GM23248 (cell line): ENCODE results near the gene TEKT3. TPM values are rescaled to one million over a fixed set of nuclear protein-coding genes. Genes with fewer than 3 reads are reported as not detected.

Experiments used
- DNase-seq: peaks from one replicate; pipeline ENCODE4 v3.0.0-alpha.2; 2015
- H2AFZ ChIP-seq: fragments of 200-600 bp; sonication (generic); 2 replicates; pipeline ENCODE4 v1.6.1; 2016; ENCODE audit warnings: antibody characterized with exemption
- H3F3A ChIP-seq: fragments of 200-600 bp; sonication (generic); 2 replicates; pipeline ENCODE4 v1.6.1; 2016; ENCODE audit warnings: mild to moderate bottlenecking, antibody characterized with exemption, mixed run types; ENCODE audit not compliant: insufficient read depth
- H3K27ac ChIP-seq: fragments of 200-600 bp; sonication (generic); 2 replicates; pipeline ENCODE4 v1.5.1; 2016; ENCODE audit warnings: mild to moderate bottlenecking
- H3K27me3 ChIP-seq: fragments of 200-600 bp; sonication (generic); replicated peaks from 2 replicates; pipeline ENCODE4 v1.6.1; 2016; ENCODE audit warnings: mild to moderate bottlenecking; ENCODE audit not compliant: insufficient read depth
- H3K36me3 ChIP-seq: fragments of 200-600 bp; sonication (generic); 2 replicates; pipeline ENCODE4 v1.6.1; 2016; ENCODE audit warnings: low read depth, mild to moderate bottlenecking
- H3K4me1 ChIP-seq: fragments of 200-600 bp; sonication (generic); 2 replicates; pipeline ENCODE4 v1.6.1; 2016; ENCODE audit warnings: mild to moderate bottlenecking; ENCODE audit not compliant: insufficient read depth
- H3K4me2 ChIP-seq: fragments of 200-600 bp; sonication (generic); one replicate; pipeline ENCODE4 v1.6.1; 2016; ENCODE audit warnings: mild to moderate bottlenecking; ENCODE audit not compliant: unreplicated experiment
- H3K4me3 ChIP-seq: fragments of 200-600 bp; sonication (generic); 2 replicates; pipeline ENCODE4 v1.5.1; 2016; ENCODE audit warnings: mild to moderate bottlenecking
- H3K79me2 ChIP-seq: fragments of 200-600 bp; sonication (generic); 2 replicates; pipeline ENCODE4 v1.6.1; 2016; ENCODE audit warnings: mild to moderate bottlenecking; ENCODE audit not compliant: insufficient read depth
- H3K9ac ChIP-seq: fragments of 200-600 bp; sonication (generic); 2 replicates; pipeline ENCODE4 v1.6.1; 2016; ENCODE audit warnings: mild to moderate bottlenecking
- H3K9me2 ChIP-seq: fragments of 200-600 bp; sonication (generic); 2 replicates; pipeline ENCODE4 v1.6.1; 2016; ENCODE audit warnings: mixed run types, mild to moderate bottlenecking, moderate library complexity; ENCODE audit not compliant: insufficient read depth
- H3K9me3 ChIP-seq: fragments of 200-600 bp; sonication (generic); one replicate; pipeline ENCODE4 v1.6.1; 2017; ENCODE audit warnings: low read depth
- H4K20me1 ChIP-seq: fragments of 200-600 bp; sonication (generic); 2 replicates; pipeline ENCODE4 v1.6.0; 2016; ENCODE audit not compliant: insufficient read depth
- EZH2 ChIP-seq: fragments of 200-600 bp; sonication (generic); IDR thresholded peaks from 2 replicates; pipeline ENCODE4 v1.6.1; 2018; ENCODE audit warnings: antibody characterized with exemption, mild to moderate bottlenecking; ENCODE audit not compliant: insufficient read depth, poor library complexity, severe bottlenecking
- EZH2phosphoT487 ChIP-seq: fragments of 200-600 bp; sonication (generic); IDR thresholded peaks from 2 replicates; pipeline ENCODE4 v1.6.1; 2018; ENCODE audit warnings: antibody characterized with exemption, moderate library complexity, mild to moderate bottlenecking, low read depth; ENCODE audit not compliant: insufficient read depth
- WGBS, 2 experiments: methylation state at CpG; one replicate each; pipeline ENCODE4 v1.1.6; 2015 to 2017; ENCODE audit warnings: low lambda C conversion rate in 2 of 2, low coverage in 1 of 2; ENCODE audit errors: missing lambda C conversion rate in 2 of 2; 5-methylcytosine and 5-hydroxymethylcytosine counted together
- in situ Hi-C: fragments of 300-500 bp; cut with MboI; formaldehyde crosslinking; loops from 2 replicates; pipeline ENCODE4 v1.15.0; 2020
- polyA plus RNA-seq: library from polyadenylated mRNA; unstranded; fragments of >200 nt; fragmentation: Nextera tagmentation; extraction: Ambion mirVana; gene quantifications from 2 replicates; pipeline ENCODE4 v1.2.1, GENCODE V29; 2016
- total RNA-seq: library from RNA; depleted of rRNA; stranded (reverse); fragments of >200 nt; shearing (Covaris generic); gene quantifications from 2 replicates; pipeline ENCODE4 v1.2.3, GENCODE V29; 2014

TEKT3 gene
- total and polyA plus RNA-seq, 2 experiments from 2014 or later = not detected

- peaks cover 26% of the 10 kb centered on the region for H3K79me2 ChIP-seq
- no peaks in the 10 kb centered on the region for H4K20me1 ChIP-seq
- H3K36me3 ChIP-seq = no peaks in the 10 kb centered on the region
- in situ Hi-C loops = loop anchor here (10.0 kb wide), 2 partner anchors 111 to 141 kb away; no protein-coding TSS in a partner anchor
- no peaks in the 10 kb centered on the region for H3K9me3 ChIP-seq
- peaks cover 16% of the 10 kb centered on the region for H3F3A ChIP-seq
- peak overlapping the region; percentile 94 for H3K4me3 ChIP-seq
- peaks cover 15% of the 10 kb centered on the region for H3K4me1 ChIP-seq
- H3K27me3 ChIP-seq = peaks cover 7% of the 10 kb centered on the region; the same call in 1 of the 2 replicates
- H3K4me2 ChIP-seq = peak overlapping the region; percentile 99
- 7 to 9% methylated on average over 3 of the region's 3 CpGs for WGBS, 2 experiments
- DNase-seq = no peak
- H3K9me2 ChIP-seq = no peaks in the 10 kb centered on the region
- TF ChIP-seq EZH2 = no peak
- TF ChIP-seq EZH2phosphoT487 = no peak
- H3K9ac ChIP-seq = peak overlapping the region; percentile 93
- H3K27ac ChIP-seq = peak overlapping the region; percentile 90
- peak overlapping the region; percentile 86 for H2AFZ ChIP-seq
Measured at GRCh38 chr17:15263680-15264079, 77.7 kb downstream of the TEKT3 start.

DNA sequence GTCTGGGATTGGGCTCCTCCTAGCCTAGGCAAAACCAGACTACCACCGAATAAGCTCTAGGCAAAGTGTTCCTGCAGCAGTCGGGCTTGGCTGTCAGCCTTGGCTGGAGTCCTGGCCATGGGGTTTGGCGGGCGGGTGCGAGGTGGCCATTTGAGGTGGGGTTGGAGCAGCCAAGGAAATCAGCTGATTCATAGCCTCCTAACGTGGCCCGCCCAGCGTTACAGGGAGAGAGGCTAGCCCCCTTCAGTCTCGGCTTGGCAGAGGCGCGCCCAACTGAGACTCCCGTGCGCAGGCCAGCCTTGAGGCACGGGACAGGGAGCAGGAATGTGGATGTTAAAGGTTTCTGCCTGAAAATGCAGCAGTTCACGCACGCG, 78.2 kb downstream of the TEKT3 start:
- Histone ChIP-seq H3K27me3 (peaks cover 3% of the 10 kb centered on the region; the same call in 1 of the 2 replicates), H3K9me3 (no peaks in the 10 kb centered on the region), H3K4me1 (peaks cover 15% of the 10 kb centered on the region), H3K79me2 (peaks cover 31% of the 10 kb centered on the region), H3K9ac (peak overlapping the region; percentile 93), H3F3A (peaks cover 17% of the 10 kb centered on the region), H3K4me3 (peak overlapping the region; percentile 94), H3K36me3 (no peaks in the 10 kb centered on the region), H4K20me1 (no peaks in the 10 kb centered on the region), H3K4me2 (peak overlapping the region; percentile 99), H3K9me2 (no peaks in the 10 kb centered on the region), H3K27ac (peak overlapping the region; percentile 90), H2AFZ (peak overlapping the region; percentile 86)
- TF ChIP-seq EZH2phosphoT487 (no peak), EZH2 (no peak)
- peak; percentile 94 for DNase-seq
- in situ Hi-C loops = loop anchor here (10.0 kb wide), 2 partner anchors 112 to 142 kb away; no protein-coding TSS in a partner anchor
- 1 to 2% methylated on average over 12 to 17 of the region's 17 CpGs for WGBS, 2 experiments

DNA sequence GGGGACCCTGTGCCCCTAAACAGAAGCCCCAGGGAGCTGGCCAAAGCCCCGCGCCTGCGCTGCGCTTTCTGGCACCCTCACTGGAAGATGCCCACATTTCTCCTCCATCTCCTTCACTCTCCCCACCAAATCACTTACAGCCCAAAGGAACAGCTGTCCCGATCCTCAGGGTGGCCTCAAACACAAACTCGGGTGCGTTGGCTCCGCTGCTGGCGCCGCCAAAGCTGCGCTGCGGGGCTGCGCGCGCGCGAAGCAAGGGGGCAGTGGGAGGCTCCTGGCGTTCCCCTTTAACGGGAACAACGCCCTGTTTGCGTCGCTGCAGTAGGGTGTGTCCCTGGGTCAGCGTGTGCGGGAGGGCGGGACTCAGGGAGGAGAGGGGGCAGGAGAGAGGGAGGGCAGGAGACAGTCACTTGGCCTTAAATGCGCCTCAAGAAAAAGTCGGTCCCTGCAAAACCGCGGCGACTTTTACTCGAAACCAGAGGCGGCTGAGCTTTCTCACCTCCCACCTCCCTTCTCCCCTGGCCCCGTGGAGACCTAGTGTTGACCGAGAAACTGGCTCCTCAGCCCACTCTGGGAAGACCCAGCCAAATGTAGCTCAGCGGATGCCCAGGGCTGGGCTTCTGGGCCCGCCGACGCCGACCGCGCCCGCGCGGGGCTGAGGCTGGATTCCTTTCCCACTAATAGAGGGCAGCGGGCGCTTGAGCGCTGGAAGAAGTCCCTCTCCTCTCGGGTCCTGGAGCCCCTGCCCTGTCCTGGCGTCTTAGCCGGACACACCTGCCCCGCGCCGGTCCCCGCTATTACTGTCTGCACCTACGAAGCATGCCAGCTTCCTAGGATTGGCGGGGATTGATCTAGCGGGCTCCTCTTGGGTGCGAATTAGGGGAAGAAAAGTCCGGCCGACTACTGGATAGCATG, 78.8 kb downstream of the TEKT3 start:
- H3K9me2 ChIP-seq = no peaks in the 10 kb centered on the region
- in situ Hi-C loops = loop anchor here (10.0 kb wide), 2 partner anchors 112 to 142 kb away; no protein-coding TSS in a partner anchor
- peak overlapping the region; percentile 94 for H3K4me3 ChIP-seq
- no peaks in the 10 kb centered on the region for H3K27me3 ChIP-seq
- peaks cover 18% of the 10 kb centered on the region for H3K4me1 ChIP-seq
- H3K9me3 ChIP-seq = no peaks in the 10 kb centered on the region
- H4K20me1 ChIP-seq = no peaks in the 10 kb centered on the region
- H3F3A ChIP-seq = peaks cover 24% of the 10 kb centered on the region
- WGBS, 2 experiments = 0 to 2% methylated on average over 57 of the region's 60 CpGs
- H3K79me2 ChIP-seq = peaks cover 36% of the 10 kb centered on the region
- peak overlapping the region; percentile 99 for H3K4me2 ChIP-seq
- no peak for TF ChIP-seq EZH2
- no peaks in the 10 kb centered on the region for H3K36me3 ChIP-seq
- DNase-seq = peak; percentile 96
- H3K27ac ChIP-seq = peak overlapping the region; percentile 90
- peak overlapping the region; percentile 86 for H2AFZ ChIP-seq
- H3K9ac ChIP-seq = peak overlapping the region; percentile 93

DNA sequence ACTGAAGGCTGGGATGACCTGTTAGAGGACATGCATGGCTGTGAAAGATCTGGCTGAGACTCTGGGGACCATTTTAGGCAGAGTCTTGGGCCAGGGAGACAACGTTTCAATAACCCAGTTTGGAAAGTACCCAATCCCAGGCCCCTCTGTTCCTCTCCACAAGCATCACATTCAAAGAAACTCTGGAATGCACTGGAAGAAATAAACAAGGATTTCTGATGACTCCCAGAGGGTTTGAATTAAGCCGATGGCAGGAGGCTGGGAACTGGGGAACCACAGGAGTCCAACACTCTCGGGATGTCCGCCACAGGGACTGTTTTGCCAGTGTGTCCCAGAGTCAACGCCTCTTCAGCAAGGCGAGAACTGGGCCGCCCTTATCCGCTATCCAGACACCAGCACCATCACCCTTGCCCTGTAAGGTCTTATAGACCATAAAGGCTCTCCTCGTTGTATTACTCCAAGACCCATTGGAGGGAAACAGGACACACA, 79.6 kb downstream of the TEKT3 start:
- peaks cover 39% of the 10 kb centered on the region for H3K79me2 ChIP-seq

More for the DNA sequence above, 79.6 kb downstream of the TEKT3 start:
- peaks cover 2% of the 10 kb centered on the region; the same call in 1 of the 2 replicates for H3K36me3 ChIP-seq
- 0 to 2% methylated on average over 9 of the region's 9 CpGs for WGBS, 2 experiments
- TF ChIP-seq EZH2 = no peak
- no peak for TF ChIP-seq EZH2phosphoT487
- H2AFZ ChIP-seq = peak overlapping the region; percentile 86
- peak overlapping the region; percentile 99 for H3K4me2 ChIP-seq
- peak; percentile 60 for DNase-seq
- H3K9ac ChIP-seq = peak overlapping the region; percentile 93
- peaks cover 24% of the 10 kb centered on the region for H3K4me1 ChIP-seq
- H3F3A ChIP-seq = peaks cover 28% of the 10 kb centered on the region
- in situ Hi-C loops = loop anchor here (10.0 kb wide), 2 partner anchors 113 to 143 kb away; no protein-coding TSS in a partner anchor
- H4K20me1 ChIP-seq = no peaks in the 10 kb centered on the region
- no peaks in the 10 kb centered on the region for H3K9me2 ChIP-seq
- H3K4me3 ChIP-seq = peak overlapping the region; percentile 94
- H3K27me3 ChIP-seq = no peaks in the 10 kb centered on the region
- peak overlapping the region; percentile 90 for H3K27ac ChIP-seq
- no peaks in the 10 kb centered on the region for H3K9me3 ChIP-seq
